ENCODE results near the gene ADAP1.

GRCh38 chr7:876077-876971 lies 78.2 kb downstream of the ADAP1 start, which contains the start of gene GET4:
- TF ChIP-seq CTCF (tag by site-specific recombination; IDR thresholded peaks at IDR 0.05) (peak; percentile 40; the same call in 1 of the 2 replicates), ZBTB11 (tag by site-specific recombination; conservative IDR thresholded peaks at IDR 0.05; ENCODE audit: low read depth) (no peak), ZBTB21 (tag by site-specific recombination; IDR thresholded peaks at IDR 0.05) (no peak), ZNF274 (IDR thresholded peaks at IDR 0.05; ENCODE audit: low read length) (no peak), ZNF274 (tag by site-specific recombination; IDR thresholded peaks at IDR 0.05; ENCODE audit: borderline replicate concordance) (no peak), ZBTB49 (tag by site-specific recombination; IDR thresholded peaks at IDR 0.05; ENCODE audit: low read depth) (no peak)
